Ecto neural progenitor cell (in vitro differentiated cells): ENCODE measurements around the gene SGSM2.
"Not testable (repeated sequence)": the region's sequence is repeated elsewhere in the genome, so short reads cannot be mapped to it uniquely, and the experiment has no call there.

Experiments
- DNase-seq: peaks from one replicate; pipeline ENCODE4 v3.0.0-alpha.2; 2018; ENCODE audit warnings: low spot score

Gene SGSM2, protein sequence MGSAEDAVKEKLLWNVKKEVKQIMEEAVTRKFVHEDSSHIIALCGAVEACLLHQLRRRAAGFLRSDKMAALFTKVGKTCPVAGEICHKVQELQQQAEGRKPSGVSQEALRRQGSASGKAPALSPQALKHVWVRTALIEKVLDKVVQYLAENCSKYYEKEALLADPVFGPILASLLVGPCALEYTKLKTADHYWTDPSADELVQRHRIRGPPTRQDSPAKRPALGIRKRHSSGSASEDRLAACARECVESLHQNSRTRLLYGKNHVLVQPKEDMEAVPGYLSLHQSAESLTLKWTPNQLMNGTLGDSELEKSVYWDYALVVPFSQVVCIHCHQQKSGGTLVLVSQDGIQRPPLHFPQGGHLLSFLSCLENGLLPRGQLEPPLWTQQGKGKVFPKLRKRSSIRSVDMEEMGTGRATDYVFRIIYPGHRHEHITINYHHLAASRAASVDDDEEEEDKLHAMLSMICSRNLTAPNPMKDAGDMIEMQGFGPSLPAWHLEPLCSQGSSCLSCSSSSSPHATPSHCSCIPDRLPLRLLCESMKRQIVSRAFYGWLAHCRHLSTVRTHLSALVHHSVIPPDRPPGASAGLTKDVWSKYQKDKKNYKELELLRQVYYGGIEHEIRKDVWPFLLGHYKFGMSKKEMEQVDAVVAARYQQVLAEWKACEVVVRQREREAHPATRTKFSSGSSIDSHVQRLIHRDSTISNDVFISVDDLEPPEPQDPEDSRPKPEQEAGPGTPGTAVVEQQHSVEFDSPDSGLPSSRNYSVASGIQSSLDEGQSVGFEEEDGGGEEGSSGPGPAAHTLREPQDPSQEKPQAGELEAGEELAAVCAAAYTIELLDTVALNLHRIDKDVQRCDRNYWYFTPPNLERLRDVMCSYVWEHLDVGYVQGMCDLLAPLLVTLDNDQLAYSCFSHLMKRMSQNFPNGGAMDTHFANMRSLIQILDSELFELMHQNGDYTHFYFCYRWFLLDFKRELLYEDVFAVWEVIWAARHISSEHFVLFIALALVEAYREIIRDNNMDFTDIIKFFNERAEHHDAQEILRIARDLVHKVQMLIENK

DNA sequence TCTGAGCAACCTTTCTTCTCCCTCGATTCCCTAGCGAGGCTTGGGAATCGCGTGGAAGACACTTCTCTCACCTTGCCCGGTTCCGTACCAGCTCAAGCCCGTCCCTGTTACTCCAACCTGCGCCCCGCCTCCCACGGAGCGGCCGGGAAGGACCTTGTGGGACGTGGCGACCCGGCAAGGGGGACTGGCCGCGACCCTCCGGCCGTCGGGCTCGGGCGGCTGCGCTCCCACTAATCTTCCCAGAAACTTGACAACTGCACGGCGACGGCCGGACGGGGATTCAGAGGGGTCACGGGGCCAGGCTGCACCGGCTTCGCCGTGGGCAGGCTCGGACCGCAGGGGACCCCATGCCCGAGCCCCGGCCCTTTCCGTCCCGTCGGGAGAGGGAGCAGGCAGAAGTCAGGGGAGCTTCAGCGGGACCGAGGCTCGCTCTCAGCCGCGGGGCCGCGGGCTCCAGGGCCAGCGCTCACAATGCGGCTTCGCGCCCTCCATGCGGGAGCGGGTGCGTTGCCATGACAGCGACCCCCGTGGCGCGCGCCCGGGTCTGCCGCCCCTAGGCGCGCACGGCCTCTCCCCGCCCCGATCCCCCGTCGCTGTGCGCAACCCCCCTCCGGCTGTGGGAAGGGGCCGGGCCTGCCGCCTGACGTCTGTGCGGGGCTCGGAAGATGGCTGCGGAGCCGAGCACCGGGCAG is at the start of gene SGSM2:
TSS of gene SGSM2 (plus strand) at position 650 of the 692 bp plus-strand sequence. CDS start 188 bp downstream, outside the sequence.
- peak; percentile 87 for DNase-seq

DNA sequence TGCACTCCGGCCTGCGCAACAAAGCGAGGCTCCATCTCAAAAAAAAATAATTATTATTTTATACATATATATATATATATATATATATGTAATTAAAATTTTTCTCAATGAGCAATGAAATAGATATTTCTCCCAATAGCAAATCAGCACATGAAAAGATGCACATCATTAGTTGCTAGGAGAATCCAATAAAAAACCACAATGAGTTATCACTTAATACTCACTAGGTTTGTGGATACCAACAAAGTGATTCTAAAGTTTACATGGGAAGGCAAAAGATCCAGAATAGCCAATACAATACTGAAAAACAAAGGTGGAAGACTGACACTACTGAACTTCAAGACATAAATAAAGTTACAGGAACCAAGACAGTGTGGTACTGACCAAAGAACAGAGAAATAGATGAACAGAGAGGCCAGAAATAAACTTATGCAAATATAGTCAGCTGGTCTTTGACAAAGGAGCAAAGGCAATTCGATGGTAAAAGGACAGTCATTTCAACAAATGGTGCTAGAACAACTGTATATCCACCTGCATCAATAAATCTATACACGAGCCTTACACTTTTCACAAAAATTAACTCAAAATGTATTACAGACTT is 47.3 kb upstream of the SGSM2 start:
- no peak for DNase-seq

DNA sequence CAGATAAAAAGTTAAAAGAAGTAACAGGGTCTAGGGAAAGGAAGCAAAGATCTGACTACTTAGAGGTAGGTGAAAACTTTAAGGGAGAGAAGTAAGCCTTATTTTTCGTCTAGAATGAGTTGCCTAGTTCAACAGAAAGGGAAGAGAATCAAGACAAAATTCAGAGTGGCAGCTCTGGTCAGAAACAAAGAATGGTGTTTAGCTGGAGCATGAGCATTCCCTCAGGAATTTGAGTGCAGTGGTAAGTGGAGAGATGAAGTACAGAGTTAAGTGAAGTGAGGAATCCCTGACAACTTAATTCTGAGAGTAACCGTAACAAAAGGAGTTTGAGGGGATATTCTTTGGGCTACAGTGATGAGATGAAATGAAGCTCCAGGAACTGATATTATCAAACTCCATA is 45.2 kb upstream of the SGSM2 start:
- DNase-seq = no peak

DNA sequence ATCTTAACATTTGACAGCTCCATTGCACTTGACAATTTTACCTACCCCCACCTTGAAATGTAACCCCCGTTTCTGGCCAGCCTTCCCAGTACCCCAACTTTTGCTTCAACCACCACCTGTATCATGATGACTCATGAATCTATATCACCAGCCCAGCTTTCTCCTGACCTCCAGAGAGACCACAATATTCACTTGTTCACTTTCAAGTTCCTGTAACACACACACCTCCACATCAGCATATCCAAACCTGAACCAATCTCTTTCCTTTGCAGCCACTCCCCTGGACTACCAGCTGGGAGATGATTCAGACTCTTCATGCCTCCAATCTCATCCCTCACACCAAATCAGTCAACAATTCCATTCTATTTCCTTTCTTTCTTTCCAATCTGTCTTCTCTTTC is 41.7 kb upstream of the SGSM2 start:
- no peak for DNase-seq

DNA sequence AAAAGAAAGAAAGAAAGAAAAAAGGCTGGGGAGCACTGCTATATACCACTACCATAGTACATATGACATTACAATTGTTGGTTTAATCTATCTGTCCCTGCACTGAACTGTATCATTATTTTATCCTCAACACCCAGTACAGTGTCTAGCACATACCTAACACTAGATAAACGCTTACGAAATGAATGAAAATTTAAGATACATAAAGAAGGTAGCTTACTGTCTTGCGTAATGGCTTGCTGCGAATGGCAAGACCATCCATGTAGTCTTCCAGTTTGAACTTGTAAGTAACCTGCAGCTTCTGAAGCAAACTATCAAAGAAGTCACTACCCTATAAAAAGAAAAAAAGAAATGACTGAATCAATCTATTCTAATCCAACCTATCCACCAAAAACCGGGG is 40.3 kb upstream of the SGSM2 start:
- no peak for DNase-seq

DNA sequence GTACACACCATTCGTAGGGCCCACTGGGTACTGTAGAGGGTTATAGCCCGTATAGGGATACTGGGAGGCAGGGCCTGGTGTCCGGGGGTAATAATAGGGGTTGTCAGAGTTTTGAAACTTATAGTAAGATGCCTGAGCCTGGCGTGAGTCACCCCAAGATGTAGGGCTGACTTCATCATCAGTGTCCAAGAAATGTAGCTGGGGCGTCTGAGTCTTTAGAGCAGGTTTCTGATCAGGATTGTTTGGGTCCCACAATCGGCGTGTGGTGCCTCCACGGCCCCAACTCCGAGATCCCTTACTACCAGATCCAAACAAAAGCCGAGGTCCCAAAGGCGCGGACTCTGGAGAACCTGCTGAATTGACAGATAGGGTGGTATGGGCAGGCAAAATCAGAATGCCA is 38.2 kb upstream of the SGSM2 start:
- DNase-seq = no peak

DNA sequence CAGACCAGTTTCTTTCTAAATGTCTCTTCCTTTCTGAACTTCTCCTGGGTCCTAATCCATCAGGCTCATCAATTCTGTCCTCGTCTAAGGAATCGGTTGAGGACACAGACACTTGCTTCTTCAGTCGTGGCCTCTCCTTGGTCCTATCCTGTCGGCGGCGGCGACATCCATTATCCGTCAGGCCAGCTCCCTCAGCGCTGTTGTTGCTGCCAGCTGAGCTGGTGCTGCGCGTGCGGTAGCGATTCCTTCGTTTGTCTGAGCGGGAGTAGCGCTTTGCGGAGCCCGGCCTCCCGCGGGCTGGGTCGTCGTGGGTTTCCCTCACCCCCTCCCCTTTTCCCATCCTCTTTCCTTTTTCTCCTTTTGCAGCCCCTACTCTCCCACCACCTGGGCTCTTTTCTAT is 37.5 kb upstream of the SGSM2 start:
- no peak for DNase-seq

DNA sequence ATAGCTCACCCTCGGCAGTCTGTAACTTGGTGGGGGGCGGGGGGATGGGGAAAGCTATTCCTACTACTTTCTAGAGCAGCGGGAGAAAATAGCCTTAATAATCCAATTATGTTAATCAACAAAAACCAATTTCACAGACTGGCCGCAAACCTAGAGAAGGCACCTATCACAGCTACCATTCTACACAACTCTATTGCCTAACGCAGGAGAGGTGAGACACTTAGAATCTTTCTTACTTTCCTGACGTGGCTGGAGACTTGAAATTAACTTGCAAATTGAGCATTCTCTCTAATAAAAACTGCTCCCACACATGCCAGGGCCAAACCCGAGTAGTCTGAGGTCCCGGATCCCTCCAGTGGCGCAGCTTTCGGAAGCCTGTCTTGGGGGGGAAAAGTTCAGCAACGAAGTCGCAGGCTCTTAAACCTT is 34.5 kb upstream of the SGSM2 start:
- no peak for DNase-seq

DNA sequence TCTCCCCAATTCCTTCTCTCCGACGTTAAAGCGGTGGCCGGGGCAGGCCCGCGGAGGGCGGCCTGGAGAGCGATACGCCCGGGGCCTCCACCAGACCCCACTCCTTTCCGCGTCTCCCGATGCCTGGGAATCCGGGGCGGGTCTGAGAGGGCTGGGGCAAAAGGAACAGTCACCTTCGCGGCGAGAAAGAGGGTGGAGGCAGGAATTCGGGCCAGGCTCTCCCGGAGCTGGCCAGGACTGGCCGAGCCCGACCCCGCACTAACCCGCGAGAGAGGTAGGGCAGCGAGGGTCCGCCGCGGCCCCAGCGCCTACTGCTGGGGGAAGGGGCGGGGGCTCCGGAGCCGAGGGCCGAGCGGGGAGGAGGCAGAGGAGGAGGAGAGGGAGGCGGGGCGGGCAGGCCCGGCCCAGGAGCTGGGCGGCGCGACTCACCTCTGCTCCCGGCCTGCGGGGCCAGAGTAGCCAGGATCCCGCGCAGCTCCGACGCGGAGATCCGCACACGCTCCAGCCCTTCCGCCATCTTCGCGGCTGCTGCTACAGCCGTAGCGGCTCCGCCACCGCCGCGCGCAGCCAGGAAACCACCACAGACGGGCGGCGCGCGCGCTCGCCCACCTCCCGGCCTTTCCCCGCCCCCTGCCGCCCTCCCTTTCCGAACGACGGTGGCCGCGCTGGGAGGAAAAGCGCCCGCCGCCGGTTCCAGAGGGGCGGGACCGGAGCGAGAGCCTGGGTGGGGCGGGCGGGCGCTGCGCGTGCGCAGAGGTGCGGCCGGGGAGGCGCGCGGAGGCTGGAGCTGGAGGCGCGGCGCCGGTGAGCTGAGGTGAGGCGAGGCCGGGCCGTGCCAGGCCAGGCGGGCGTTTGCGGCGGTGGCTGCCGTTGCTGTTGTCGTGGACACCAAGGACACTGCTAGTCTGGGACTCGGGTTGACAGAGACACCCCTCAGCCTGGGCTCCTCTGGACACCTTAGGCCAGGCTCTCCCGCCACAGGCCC is 33.8 kb upstream of the SGSM2 start, which contains the start of the genes SMG6 and SRR:
TSS of gene SMG6 (minus strand) at position 582 of the 985 bp plus-strand sequence. CDS start at position 517, 65 bp downstream.
TSS of gene SRR (plus strand) at position 747 of the 985 bp plus-strand sequence. CDS start 11,611 bp downstream, outside the sequence.
- peak; percentile 99 for DNase-seq

DNA sequence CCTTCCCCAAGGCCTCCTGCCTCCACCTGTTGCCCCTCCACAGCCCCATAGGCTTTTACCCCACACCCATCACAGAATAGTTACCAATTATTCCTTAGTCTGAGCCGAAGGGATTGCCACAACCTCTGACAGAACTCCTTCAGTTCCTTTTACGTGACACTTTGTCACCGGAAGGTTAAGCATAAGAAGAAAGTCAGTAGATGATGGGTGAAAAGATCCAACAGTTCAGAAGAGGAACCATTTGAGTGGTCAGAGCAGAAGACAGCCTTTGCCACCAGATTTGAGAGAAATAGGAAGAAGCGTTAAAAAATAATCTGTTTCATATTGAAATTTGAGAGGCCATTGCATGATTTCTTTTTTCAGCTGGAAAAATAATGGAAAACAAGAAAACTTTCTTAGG is 32.4 kb upstream of the SGSM2 start:
- no peak for DNase-seq

DNA sequence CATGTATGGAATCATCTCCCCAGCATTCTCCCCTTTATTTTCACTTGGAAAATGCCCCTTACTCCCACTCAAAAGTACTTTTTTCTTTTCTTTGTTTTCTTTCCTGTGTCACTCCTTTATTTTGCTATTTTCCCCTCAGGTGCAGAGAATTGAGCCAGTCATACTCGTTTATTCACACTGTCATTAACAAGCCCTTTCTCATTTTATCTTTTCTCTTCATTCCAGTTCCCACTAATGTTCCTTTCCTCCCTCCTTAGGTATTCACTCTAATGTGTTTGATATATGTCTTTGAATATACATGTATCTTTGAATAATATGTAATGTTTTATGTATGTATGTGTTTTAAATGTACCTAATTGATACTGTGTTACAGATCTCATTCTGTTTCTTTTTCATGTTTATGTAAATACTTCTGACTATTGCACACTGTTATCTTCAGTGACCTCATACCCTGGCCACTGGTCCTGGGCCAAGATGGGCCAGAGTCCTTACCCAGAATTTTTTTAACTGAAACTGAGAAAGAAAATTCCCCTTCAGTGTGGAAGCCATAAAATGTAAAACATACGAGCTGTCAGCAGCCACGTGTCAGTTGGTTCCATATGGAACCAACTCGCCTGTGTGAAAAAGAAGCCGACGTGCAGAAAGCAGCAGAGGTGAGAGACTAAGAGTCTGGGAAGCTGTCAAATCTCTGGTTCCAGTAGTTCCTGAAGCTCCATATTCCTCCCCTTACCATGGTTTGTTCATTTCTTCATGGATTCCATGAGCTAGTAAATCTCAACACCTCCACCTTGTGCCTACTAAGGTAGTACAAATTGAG is 27.8 kb upstream of the SGSM2 start:
- DNase-seq = no peak

DNA sequence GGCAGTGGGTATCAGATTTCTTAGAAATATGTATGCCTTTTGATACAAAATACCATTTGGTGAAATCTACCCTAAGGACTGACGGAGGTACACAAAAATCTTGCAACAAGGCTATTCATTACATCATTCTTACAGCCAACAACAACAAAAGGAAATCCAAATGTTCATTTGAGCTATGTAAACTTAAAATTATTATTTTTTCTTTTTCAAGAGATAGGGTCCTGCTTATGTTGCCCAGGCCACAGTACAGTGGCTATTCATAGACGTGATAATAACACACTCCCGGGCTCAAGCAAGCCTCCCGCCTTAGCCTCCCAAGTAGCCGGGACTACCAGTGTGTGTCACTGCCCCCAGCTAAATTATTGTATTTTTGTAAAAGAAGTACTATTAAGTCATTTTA is 24.6 kb upstream of the SGSM2 start:
- no peak for DNase-seq

DNA sequence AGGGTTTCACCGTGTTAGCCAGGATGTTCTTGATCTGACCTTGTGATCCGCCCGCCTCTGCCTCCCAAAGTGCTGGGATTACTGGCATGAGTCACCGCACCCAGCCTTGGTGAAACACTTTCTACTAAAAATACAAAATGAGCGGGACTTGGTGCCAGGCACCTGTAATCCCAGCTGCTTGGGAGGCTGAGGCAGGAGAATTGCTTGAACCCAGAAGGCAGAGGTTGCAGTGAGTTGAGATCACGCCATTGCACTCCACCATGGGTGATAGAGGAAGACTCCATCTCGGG is 20.4 kb upstream of the SGSM2 start:
- not testable (repeated sequence) for DNase-seq

DNA sequence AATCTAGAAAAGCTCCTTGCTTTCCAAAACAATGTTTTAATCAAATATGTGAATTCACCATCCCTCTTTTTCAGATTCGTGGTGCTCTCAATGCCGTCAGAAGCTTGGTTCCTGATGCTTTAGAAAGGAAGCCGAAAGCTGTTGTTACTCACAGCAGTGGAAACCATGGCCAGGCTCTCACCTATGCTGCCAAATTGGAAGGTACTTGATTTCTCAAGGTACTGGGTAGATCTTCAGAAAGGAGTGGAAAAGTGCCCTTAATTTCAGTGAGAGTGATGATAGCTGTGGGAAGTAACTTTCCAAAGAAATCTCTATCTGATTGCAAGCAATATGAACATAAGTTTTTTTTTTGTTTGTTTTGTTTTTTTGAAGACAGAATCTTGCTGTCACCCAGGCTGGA is 19.5 kb upstream of the SGSM2 start:
- no peak for DNase-seq

DNA sequence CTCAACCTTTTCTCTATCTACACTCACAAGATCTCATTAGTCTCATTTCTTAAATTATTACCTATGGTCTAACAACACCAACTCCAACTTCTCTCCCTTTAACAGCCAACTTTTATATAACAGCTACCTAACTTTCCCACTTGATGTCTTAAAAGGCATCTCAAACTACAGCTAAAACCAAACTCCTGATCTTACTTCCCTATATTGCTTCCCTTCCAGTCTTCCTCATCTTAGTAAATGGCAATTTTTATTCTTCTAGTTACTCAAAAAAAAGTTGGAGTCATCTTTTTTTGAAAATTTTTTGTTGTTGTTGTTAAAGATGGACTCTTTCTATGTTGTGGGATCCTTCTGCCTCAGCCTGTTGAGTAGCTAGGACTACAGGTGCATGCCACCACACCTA is 18.2 kb upstream of the SGSM2 start:
- no peak for DNase-seq

DNA sequence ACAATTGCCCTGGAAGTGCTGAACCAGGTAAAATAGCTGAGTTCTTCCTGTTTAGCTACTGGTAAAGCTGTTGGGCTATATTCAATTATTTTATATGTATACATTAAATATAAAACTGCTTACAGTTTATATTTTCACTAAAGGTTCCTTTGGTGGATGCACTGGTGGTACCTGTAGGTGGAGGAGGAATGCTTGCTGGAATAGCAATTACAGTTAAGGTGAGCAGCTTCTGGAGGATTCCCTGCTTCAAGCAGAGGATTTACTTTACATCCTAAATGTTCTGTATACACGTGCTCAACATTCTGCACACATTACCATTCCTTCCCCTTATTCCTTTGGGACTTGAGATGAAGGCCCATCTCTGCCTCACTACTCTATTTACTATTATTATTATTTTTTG is 15.9 kb upstream of the SGSM2 start:
- no peak for DNase-seq

DNA sequence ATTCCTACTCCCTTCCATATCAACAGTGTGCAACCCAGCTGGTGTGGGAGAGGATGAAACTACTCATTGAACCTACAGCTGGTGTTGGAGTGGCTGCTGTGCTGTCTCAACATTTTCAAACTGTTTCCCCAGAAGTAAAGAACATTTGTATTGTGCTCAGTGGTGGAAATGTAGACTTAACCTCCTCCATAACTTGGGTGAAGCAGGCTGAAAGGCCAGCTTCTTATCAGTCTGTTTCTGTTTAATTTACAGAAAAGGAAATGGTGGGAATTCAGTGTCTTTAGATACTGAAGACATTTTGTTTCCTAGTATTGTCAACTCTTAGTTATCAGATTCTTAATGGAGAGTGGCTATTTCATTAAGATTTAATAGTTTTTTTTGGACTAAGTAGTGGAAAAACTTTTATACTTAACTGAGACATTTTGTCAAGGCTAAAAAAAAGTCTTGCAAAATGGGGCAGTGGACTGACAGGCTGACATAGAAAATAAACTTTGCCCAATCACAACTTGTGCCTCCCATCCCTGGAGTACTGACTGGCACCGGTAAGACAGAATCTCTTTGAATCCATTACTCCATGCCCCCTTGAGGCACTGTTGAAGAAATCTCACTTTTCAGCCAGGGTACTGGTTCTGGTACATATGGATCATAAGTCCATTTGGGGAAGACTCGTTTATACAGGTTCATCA is 13.5 kb upstream of the SGSM2 start:
- DNase-seq = no peak

DNA sequence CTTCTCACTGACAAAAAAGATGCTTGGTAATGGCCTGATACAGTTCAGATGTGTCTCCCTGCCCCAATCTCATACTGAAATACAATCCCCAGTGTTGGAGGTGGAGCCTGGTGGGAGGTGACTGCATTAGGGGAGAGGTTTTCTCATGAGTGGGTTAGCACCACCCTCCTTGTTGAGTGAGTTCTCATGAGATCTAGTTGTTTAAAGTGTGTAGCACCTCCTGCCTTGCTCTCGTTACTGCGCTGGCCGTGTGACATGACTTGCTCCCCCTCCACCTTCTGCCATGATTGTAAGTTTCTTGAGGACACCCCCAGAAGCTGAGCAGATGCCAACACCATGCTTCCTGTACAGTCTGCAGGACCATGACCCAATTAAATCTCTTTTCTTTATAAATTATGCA is 6.0 kb upstream of the SGSM2 start:
- no peak for DNase-seq

DNA sequence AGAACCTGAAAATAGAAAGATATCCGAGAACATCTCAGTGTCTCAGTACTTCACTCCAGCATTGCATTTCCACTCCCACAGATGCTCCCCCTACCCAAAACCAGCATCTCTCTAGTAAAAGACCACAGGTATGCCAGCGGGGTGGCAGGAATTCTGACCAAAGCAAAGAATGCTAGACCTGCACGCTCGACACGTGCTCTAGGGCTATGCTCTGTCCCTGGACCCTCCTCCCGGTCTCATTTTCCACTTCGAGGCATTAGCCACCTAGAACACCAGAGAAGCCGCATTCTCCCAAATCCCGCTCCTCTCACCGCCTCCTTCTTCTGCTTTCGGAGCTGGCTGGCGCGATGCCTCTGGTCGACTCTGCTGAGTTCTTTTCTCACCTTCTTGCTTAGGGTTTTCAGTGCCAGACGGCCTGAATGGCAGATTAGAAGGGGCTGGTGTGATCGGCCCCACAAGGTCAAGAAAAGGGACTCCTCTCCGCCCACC is 1.5 kb upstream of the SGSM2 start:
- no peak for DNase-seq
